OCI-LY1 (cell line): ENCODE results near the gene CEP164.
"Not testable (repeated sequence)": the region's sequence is repeated elsewhere in the genome, so short reads cannot be mapped to it uniquely, and the experiment has no call there.

Experiments
- EZH2 ChIP-seq: fragments of 200-600 bp; sonication (generic), shearing (Covaris generic); IDR thresholded peaks from 2 replicates; pipeline ENCODE4 v1.8.0; 2017; ENCODE audit warnings: borderline replicate concordance, mixed run types, mild to moderate bottlenecking, antibody characterized with exemption, low read length, moderate library complexity, mixed read lengths
- TF ChIP-seq, protein P1 (sequence below): fragments of 200-600 bp; sonication (generic), shearing (Covaris generic); IDR thresholded peaks from 2 replicates; pipeline ENCODE4 v1.5.1; 2017; ENCODE audit warnings: mild to moderate bottlenecking, antibody characterized with exemption, low read length, moderate library complexity, mixed read lengths

DNA sequence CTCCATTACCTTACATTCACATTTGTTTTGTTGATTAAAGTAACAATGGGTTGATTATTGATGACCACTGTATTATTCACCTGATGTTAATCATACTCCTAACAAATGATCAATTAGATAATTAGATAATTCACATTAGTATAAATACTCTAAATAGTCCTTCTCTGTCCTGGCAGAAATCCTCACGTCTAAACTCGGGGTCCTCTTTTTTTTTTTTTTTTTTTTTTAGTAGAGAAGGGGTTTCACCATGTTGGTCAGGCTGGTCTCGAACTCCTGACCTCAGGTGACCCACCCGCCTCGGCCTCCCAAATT lies 443 bp upstream of the CEP164 start:
- TF ChIP-seq, protein P1, sequence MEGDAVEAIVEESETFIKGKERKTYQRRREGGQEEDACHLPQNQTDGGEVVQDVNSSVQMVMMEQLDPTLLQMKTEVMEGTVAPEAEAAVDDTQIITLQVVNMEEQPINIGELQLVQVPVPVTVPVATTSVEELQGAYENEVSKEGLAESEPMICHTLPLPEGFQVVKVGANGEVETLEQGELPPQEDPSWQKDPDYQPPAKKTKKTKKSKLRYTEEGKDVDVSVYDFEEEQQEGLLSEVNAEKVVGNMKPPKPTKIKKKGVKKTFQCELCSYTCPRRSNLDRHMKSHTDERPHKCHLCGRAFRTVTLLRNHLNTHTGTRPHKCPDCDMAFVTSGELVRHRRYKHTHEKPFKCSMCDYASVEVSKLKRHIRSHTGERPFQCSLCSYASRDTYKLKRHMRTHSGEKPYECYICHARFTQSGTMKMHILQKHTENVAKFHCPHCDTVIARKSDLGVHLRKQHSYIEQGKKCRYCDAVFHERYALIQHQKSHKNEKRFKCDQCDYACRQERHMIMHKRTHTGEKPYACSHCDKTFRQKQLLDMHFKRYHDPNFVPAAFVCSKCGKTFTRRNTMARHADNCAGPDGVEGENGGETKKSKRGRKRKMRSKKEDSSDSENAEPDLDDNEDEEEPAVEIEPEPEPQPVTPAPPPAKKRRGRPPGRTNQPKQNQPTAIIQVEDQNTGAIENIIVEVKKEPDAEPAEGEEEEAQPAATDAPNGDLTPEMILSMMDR, result not testable (repeated sequence)
- TF ChIP-seq EZH2, result not testable (repeated sequence)
